ENCODE data around the gene FUNDC2.
"Not testable (repeated sequence)": the region's sequence is repeated elsewhere in the genome, so short reads cannot be mapped to it uniquely, and the experiment has no call there.

FUNDC2 gene

GRCh38 chrX:155026727-155027508, at the start of gene FUNDC2:
FUNDC2 (plus strand) TSS chrX:155026844; CDS start chrX:155026939, 95 bp downstream.
- peak; percentile 92 for DNase-seq

GRCh38 chrX:154979629-154980028, 47.0 kb upstream of the FUNDC2 start:
- no peak for DNase-seq

- peak; percentile 63 for DNase-seq
Measured at GRCh38 chrX:154980330-154981115, 46.1 kb upstream of the FUNDC2 start.

- no peak for DNase-seq
Measured at GRCh38 chrX:154981116-154981411, 45.6 kb upstream of the FUNDC2 start.

- no peak for DNase-seq
Measured at GRCh38 chrX:154986826-154987575, 39.6 kb upstream of the FUNDC2 start.

- no peak for DNase-seq
Measured at GRCh38 chrX:154987940-154988339, 38.7 kb upstream of the FUNDC2 start.

- no peak for DNase-seq
Measured at GRCh38 chrX:154988719-154989118, 37.9 kb upstream of the FUNDC2 start.

GRCh38 chrX:154990496-154990895, 36.1 kb upstream of the FUNDC2 start:
- no peak for DNase-seq

GRCh38 chrX:154991039-154991438, 35.6 kb upstream of the FUNDC2 start:
- DNase-seq, result no peak

GRCh38 chrX:154991476-154991875, 35.2 kb upstream of the FUNDC2 start:
- DNase-seq, result no peak

- DNase-seq, result no peak
Measured at GRCh38 chrX:154998204-154998880, 28.3 kb upstream of the FUNDC2 start.

- DNase-seq, result no peak
Measured at GRCh38 chrX:155000841-155001240, 25.8 kb upstream of the FUNDC2 start.

GRCh38 chrX:155001873-155002272, 24.8 kb upstream of the FUNDC2 start:
- no peak for DNase-seq

GRCh38 chrX:155005190-155005589, 21.5 kb upstream of the FUNDC2 start:
- no peak for DNase-seq

GRCh38 chrX:155006379-155006778, 20.3 kb upstream of the FUNDC2 start:
- DNase-seq, result not testable (repeated sequence)

- DNase-seq, result not testable (repeated sequence)
Measured at GRCh38 chrX:155006913-155007671, 19.6 kb upstream of the FUNDC2 start.

GRCh38 chrX:155008578-155008977, 18.1 kb upstream of the FUNDC2 start:
- not testable (repeated sequence) for DNase-seq

GRCh38 chrX:155009994-155010472, 16.6 kb upstream of the FUNDC2 start:
- DNase-seq, result no peak

- no peak for DNase-seq
Measured at GRCh38 chrX:155020591-155020990, 6.1 kb upstream of the FUNDC2 start.

- no peak for DNase-seq
Measured at GRCh38 chrX:155022585-155022984, 4.1 kb upstream of the FUNDC2 start, which contains the start of gene F8. F8 (minus strand) TSS chrX:155022723; CDS start chrX:155022552, 171 bp downstream.

GRCh38 chrX:155023907-155024833, 2.5 kb upstream of the FUNDC2 start:
- no peak for DNase-seq

Data from fibroblast of upper back skin (primary cell).